GM18951 (cell line): ENCODE results near the gene NOL11.
"Not testable (repeated sequence)": the region's sequence is repeated elsewhere in the genome, so short reads cannot be mapped to it uniquely, and the experiment has no call there.

Source experiments
- POLR2A ChIP-seq: IDR thresholded peaks from 4 replicates; pipeline ENCODE4 v1.6.1; 2011; ENCODE audit warnings: mild to moderate bottlenecking; ENCODE audit not compliant: insufficient read length, insufficient read depth; ENCODE audit errors: extremely low read depth
- in situ Hi-C: fragments of 300-500 bp; cut with MboI; formaldehyde crosslinking; loops from one replicate; pipeline ENCODE4 v1.12.0; 2022; ENCODE audit warnings: low sequenced_read_pairs, mixed read lengths, inconsistent platforms; ENCODE audit not compliant: unreplicated experiment

NOL11 gene

GRCh38 chr17:67689534-67690177 lies 28.1 kb upstream of the NOL11 start:
- no peak for TF ChIP-seq POLR2A
- in situ Hi-C loops: loop anchor here (10.0 kb wide), 1 partner anchor 315 kb away; the partner anchor contains the start of gene PITPNC1

GRCh38 chr17:67693811-67694210 lies 23.9 kb upstream of the NOL11 start:
- in situ Hi-C loops: loop anchor here (10.0 kb wide), 1 partner anchor 319 kb away; the partner anchor contains the start of gene PITPNC1
- TF ChIP-seq POLR2A: no peak

DNA sequence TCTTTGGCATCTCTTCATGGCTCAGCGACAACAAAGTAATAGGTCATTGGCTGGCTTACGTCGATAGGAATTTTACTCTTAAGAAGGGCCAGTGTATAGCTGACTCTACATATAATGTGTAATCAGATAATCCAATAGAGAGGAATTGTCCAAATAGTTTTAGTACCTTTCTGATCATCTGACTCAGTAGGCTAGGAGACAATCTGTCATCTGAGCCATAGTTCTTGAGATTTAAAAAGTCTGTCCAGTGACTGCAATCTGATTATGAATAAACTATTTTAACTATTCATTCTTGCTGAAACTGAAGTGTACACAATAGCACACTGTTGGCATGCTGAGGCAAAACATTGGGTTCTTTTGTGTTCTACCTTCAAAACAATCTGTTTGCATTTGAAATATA lies 21.4 kb upstream of the NOL11 start:
- in situ Hi-C loops: loop anchor here (10.0 kb wide), 1 partner anchor 322 kb away; the partner anchor contains the start of gene PITPNC1

GRCh38 chr17:67696853-67697498 lies 20.8 kb upstream of the NOL11 start:
- in situ Hi-C loops: loop anchor here (10.0 kb wide), 1 partner anchor 322 kb away; the partner anchor contains the start of gene PITPNC1
- no peak for TF ChIP-seq POLR2A

More for the DNA sequence above, 21.4 kb upstream of the NOL11 start:
- no peak for TF ChIP-seq POLR2A

DNA sequence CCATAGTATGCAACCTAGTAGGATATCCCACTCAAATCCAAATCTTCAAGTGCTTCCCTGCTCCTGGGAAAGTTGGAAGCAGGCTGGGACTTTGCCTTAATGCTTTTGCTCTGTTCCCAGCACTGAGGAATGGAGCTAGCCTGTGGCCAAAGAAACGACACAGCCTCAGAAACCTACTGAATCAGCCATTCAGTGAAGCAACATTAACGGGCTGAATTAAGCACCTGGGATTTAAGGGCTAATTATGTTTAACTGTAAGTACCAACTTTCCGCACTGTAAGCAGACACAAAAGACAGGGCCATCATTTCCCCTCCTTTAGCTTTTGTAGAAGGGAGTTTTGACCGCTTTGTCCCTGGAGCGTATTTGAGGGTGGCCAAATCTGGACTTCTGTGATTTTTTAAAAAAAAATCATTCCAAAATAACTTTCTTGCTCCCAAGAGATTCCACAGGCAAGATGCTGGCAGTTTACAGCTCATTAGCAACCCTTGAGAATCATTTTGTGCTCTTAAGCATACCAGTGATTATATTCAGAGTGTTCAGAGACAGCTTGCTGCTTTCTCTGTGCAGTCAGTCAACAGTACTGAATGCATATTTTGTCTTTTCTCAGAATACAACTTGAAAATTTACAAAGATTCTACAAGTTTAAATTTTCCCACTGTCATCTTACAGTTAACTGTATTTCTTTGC lies 17.6 kb upstream of the NOL11 start:
- no peak for TF ChIP-seq POLR2A
- in situ Hi-C loops: no loop called here

DNA sequence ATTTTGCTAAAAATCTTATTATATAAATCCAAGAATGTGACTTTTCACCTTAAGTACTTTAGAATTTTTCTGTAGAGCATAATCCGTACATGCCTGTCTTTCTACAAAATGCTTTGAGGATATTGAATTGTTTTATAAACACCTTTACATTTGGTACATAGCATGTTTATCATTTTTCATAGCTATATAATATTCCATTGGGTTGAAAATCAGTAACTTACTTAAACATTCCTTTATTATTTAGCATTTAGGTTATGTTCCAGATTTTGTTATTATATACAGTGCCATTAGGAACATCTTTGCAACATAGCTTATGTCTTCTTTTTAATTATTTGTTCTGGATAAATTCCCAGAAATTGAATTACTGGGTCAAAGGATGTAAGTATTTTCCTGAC lies 17.0 kb upstream of the NOL11 start:
- no peak for TF ChIP-seq POLR2A
- in situ Hi-C loops: no loop called here

GRCh38 chr17:67702861-67703260 lies 14.9 kb upstream of the NOL11 start:
- in situ Hi-C loops: not testable (repeated sequence)

- in situ Hi-C loops: no loop called here
- TF ChIP-seq POLR2A: no peak
These were observed 10.3 kb upstream of the NOL11 start for GRCh38 chr17:67707442-67707841.

DNA sequence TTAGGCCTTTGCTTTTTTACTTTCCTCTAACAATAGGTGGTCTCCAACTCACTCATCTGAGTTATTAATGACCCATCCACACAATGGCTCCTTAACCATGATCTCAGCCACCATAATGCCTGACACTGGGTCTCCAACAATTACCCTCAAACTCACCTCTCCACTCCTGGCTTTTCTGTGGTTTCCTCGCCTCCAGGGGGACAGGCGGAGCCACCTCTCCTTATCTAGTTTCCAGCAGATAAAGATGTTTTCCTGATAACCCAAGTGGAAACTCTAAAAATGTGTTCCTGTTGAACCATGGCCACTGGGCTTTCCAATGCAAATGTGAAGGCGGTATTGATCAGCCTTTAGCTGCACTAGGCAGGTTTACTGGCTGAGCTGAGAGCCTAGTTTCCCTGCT lies 9.4 kb upstream of the NOL11 start:
- TF ChIP-seq POLR2A: no peak
- in situ Hi-C loops: no loop called here

DNA sequence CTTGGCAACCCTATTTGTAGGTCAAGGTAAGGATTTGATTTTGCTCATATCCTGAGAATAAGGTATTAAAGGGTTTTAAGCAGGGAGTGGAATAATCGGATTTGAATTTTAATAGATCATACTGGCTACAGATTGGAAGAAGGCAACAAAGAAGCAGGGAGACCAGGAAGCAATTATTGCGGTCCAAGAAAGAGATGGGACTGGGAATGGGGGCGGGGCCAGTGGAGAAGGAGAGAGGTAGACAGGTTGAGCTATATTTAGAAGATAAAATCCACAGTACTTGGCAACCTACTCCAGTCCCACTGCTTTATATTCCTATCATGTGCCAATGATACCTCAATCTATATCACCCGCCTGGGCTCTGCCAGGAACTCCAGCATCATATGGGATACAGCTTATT lies 5.8 kb upstream of the NOL11 start:
- in situ Hi-C loops: no loop called here
- no peak for TF ChIP-seq POLR2A

DNA sequence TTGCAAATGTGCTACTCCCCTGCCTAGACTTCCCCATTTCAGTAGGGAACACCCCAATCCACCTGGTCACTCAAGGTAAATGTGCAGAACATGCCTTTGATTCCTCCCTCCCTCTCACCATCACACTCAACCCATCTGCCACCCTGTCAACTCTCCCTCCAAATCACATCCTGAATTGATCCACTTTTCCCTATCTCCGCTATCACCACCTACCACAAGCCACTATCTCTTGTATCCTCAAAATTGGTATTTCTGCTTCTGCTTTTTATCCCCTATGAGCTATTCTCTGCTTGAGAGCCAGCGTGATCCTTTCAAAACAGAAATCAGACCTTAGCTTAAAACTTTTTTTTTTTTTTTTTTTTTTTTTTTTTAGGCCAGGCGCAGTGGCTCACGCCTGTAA lies 5.4 kb upstream of the NOL11 start:
- TF ChIP-seq POLR2A: no peak
- in situ Hi-C loops: no loop called here

- TF ChIP-seq POLR2A: no peak
- in situ Hi-C loops: no loop called here
These were observed 4.6 kb upstream of the NOL11 start for GRCh38 chr17:67713169-67713568.

DNA sequence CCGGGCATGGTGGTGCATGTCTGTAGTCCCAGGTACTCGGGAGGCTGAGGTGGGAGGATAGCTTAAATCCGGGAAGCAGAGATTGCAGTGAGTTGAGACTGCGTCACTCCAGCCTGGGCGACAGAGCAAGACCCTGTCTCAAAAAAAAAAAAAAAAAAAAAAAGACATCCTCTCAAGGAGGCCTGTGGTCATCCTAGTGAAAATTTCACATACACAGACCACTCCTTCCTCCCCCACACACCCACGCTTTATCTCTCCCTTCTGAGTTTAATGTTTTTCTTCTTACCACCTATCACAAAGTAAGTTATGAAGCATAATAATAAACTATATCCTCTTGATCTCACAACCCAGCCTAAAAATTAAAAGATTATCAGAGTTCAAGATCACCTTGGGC lies 1.3 kb upstream of the NOL11 start:
- no peak for TF ChIP-seq POLR2A
- in situ Hi-C loops: no loop called here

GRCh38 chr17:67717192-67717623 lies 528 bp upstream of the NOL11 start:
- no peak for TF ChIP-seq POLR2A
- in situ Hi-C loops: no loop called here
